Measurements from ENCODE around the gene NAPEPLD. TPM values are rescaled to one million over a fixed set of nuclear protein-coding genes. Genes with fewer than 3 reads are reported as not detected.
A peak's percentile ranks its signal among the peaks of the same experiment; 100 is the strongest.
"Not testable (repeated sequence)": the region's sequence is repeated elsewhere in the genome, so short reads cannot be mapped to it uniquely, and the experiment has no call there.

The NAPEPLD gene
- total RNA-seq, 2 experiments from 2014 or later = 1.5 to 1.7 TPM

- Mint-ChIP-seq H3K27ac (no peak overlapping the region), H3K4me1 (ENCODE audit: low read depth) (peaks cover 42% of the 10 kb centered on the region)
- POLR2A ChIA-PET = interaction anchor here (0.6 kb wide), 1 partner anchor 271 kb away, joined by 3 read pairs; no protein-coding TSS in a partner anchor
Observed at GRCh38 chr7:103079836-103080235, 69.1 kb downstream of the NAPEPLD start.

GRCh38 chr7:103078226-103078625 is 70.7 kb downstream of the NAPEPLD start:
- Histone ChIP-seq H3K36me3 (ENCODE audit: insufficient read depth, low read length) (peaks cover 12% of the 10 kb centered on the region), H3K4me1 (ENCODE audit: insufficient read depth, low read length) (peaks cover 29% of the 10 kb centered on the region)
- H3K27me3 Mint-ChIP-seq; H3K27me3 ChIP-seq (ENCODE audit: control insufficient read depth in 1 of 2, insufficient read depth in 2 of 2, low read length in 2 of 2); CTCF ChIA-PET; ATAC-seq (ENCODE audit: poor library complexity); H3K9me3 Mint-ChIP-seq; DNase-seq; H3K4me3 ChIP-seq (ENCODE audit: low read length); H3K27ac ChIP-seq (ENCODE audit: low read depth in 1 of 2, low read length in 2 of 2); H3K9me3 ChIP-seq (ENCODE audit: control insufficient read depth in 1 of 2, insufficient read depth in 1 of 2, low read length in 2 of 2); POLR2A ChIA-PET: not testable (repeated sequence)
- Mint-ChIP-seq H3K4me3 (peak overlapping the region; percentile 48), H3K4me1 (ENCODE audit: low read depth) (peaks cover 53% of the 10 kb centered on the region), H3K36me3 (ENCODE audit: low read depth) (peaks cover 18% of the 10 kb centered on the region), H3K27ac (peak overlapping the region; percentile 20)
- intact Hi-C loops (cut with DNase I, micrococcal nuclease) = loop anchor here in 1 of 2 experiments (5.0 to 10.0 kb wide), 4 partner anchors 264 to 1263 kb away; partner anchors contain the start of genes CUX1, DNAJC2, ORC5 and SH2B2

More at GRCh38 chr7:103079836-103080235, 69.1 kb downstream of the NAPEPLD start:
- H3K27me3 Mint-ChIP-seq = no peaks in the 10 kb centered on the region
- no peaks in the 10 kb centered on the region for H3K9me3 ChIP-seq (ENCODE audit: control insufficient read depth in 1 of 2, insufficient read depth in 1 of 2, low read length in 2 of 2)
- H3K4me3 ChIP-seq (ENCODE audit: low read length) = no peak overlapping the region
- H3K4me3 Mint-ChIP-seq = no peak overlapping the region
- peaks cover 20% of the 10 kb centered on the region for H3K4me1 ChIP-seq (ENCODE audit: insufficient read depth, low read length)
- H3K9me3 Mint-ChIP-seq = no peaks in the 10 kb centered on the region
- CTCF ChIA-PET = no interaction called here
- peaks cover 34% of the 10 kb centered on the region for H3K36me3 Mint-ChIP-seq (ENCODE audit: low read depth)
- H3K27ac ChIP-seq (ENCODE audit: low read depth in 1 of 2, low read length in 2 of 2) = no peak overlapping the region
- ATAC-seq (ENCODE audit: poor library complexity) (no peak), DNase-seq (no peak)
- peaks cover 27% of the 10 kb centered on the region for H3K36me3 ChIP-seq (ENCODE audit: insufficient read depth, low read length)
- intact Hi-C loops (cut with DNase I, micrococcal nuclease) = loop anchor here in 1 of 2 experiments (5.0 to 10.0 kb wide), 4 partner anchors 262 to 1265 kb away; partner anchors contain the start of genes CUX1, DNAJC2, ORC5 and SH2B2
- TF ChIP-seq, protein P1, sequence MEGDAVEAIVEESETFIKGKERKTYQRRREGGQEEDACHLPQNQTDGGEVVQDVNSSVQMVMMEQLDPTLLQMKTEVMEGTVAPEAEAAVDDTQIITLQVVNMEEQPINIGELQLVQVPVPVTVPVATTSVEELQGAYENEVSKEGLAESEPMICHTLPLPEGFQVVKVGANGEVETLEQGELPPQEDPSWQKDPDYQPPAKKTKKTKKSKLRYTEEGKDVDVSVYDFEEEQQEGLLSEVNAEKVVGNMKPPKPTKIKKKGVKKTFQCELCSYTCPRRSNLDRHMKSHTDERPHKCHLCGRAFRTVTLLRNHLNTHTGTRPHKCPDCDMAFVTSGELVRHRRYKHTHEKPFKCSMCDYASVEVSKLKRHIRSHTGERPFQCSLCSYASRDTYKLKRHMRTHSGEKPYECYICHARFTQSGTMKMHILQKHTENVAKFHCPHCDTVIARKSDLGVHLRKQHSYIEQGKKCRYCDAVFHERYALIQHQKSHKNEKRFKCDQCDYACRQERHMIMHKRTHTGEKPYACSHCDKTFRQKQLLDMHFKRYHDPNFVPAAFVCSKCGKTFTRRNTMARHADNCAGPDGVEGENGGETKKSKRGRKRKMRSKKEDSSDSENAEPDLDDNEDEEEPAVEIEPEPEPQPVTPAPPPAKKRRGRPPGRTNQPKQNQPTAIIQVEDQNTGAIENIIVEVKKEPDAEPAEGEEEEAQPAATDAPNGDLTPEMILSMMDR (IDR thresholded peaks at IDR 0.05) = no peak
- H3K27me3 ChIP-seq (ENCODE audit: control insufficient read depth in 1 of 2, insufficient read depth in 2 of 2, low read length in 2 of 2) = no peaks in the 10 kb centered on the region

- Mint-ChIP-seq H3K27ac (no peak overlapping the region), H3K4me3 (peak overlapping the region; percentile 52), H3K9me3 (no peaks in the 10 kb centered on the region), H3K27me3 (no peaks in the 10 kb centered on the region), H3K36me3 (ENCODE audit: low read depth) (peaks cover 10% of the 10 kb centered on the region), H3K4me1 (ENCODE audit: low read depth) (peaks cover 46% of the 10 kb centered on the region)
- intact Hi-C loops (cut with DNase I, micrococcal nuclease) = loop anchor here in 1 of 2 experiments (5.0 to 10.0 kb wide), 4 partner anchors 265 to 1263 kb away; partner anchors contain the start of genes CUX1, DNAJC2, ORC5 and SH2B2
- Histone ChIP-seq H3K27me3 (ENCODE audit: control insufficient read depth in 1 of 2, insufficient read depth in 2 of 2, low read length in 2 of 2) (no peaks in the 10 kb centered on the region), H3K9me3 (ENCODE audit: control insufficient read depth in 1 of 2, insufficient read depth in 1 of 2, low read length in 2 of 2) (no peaks in the 10 kb centered on the region), H3K4me3 (ENCODE audit: low read length) (no peak overlapping the region), H3K36me3 (ENCODE audit: insufficient read depth, low read length) (peaks cover 5% of the 10 kb centered on the region), H3K4me1 (ENCODE audit: insufficient read depth, low read length) (peaks cover 29% of the 10 kb centered on the region), H3K27ac (ENCODE audit: low read depth in 1 of 2, low read length in 2 of 2) (no peak overlapping the region)
- POLR2A ChIA-PET = no interaction called here
- TF ChIP-seq, protein P1 (IDR thresholded peaks at IDR 0.05) = no peak
- no peak for ATAC-seq (ENCODE audit: poor library complexity)
- DNase-seq = no peak
- CTCF ChIA-PET = no interaction called here
Observed at GRCh38 chr7:103077318-103077717, 71.6 kb downstream of the NAPEPLD start.

All from CD4-positive, alpha-beta T cell (primary cell).